Cardiac muscle cell (in vitro differentiated cells and primary cell): ENCODE results near the gene CARD9. TPM values are rescaled to one million over a fixed set of nuclear protein-coding genes. Genes with fewer than 3 reads are reported as not detected.

ENCODE experiments used
- DNase-seq, 2 donors: peaks; one replicate each; pipeline versions ENCODE4 v3.0.0 to v3.0.0-alpha.2; 2010 to 2017; ENCODE audit warnings: low read depth in 1 of 2, low spot score in 1 of 2
- H3K27ac ChIP-seq: fragments of 200-600 bp; sonication (generic); 2 replicates; pipeline ENCODE4 v1.5.1; 2016
- H3K27me3 ChIP-seq: fragments of 200-600 bp; sonication (generic); 2 replicates; pipeline ENCODE4 v1.6.0; 2016; ENCODE audit warnings: control low read depth
- H3K36me3 ChIP-seq: fragments of 200-600 bp; sonication (generic); 2 replicates; pipeline ENCODE4 v1.5.1; 2016; ENCODE audit warnings: control low read depth
- H3K4me1 ChIP-seq: fragments of 200-600 bp; sonication (generic); 2 replicates; pipeline ENCODE4 v1.8.1; 2017; ENCODE audit warnings: low read depth, mild to moderate bottlenecking, mixed run types
- H3K4me3 ChIP-seq: fragments of 200-600 bp; sonication (generic); 2 replicates; pipeline ENCODE4 v1.5.1; 2016; ENCODE audit warnings: mild to moderate bottlenecking
- H3K9me3 ChIP-seq: fragments of 200-600 bp; sonication (generic); 2 replicates; pipeline ENCODE4 v1.5.1; 2017; ENCODE audit warnings: low read depth, mild to moderate bottlenecking, control low read depth
- polyA plus RNA-seq: library from polyadenylated mRNA; unstranded; fragments of >200 nt; fragmentation: Nextera tagmentation; extraction: Ambion mirVana; gene quantifications from 2 replicates; pipeline ENCODE4 v1.2.1, GENCODE V29; 2016
- total RNA-seq: library from RNA; depleted of rRNA; stranded (reverse); fragments of >200 nt; gene quantifications from 2 replicates; pipeline ENCODE4 v1.2.3, GENCODE V29; 2016
- TF ChIP-seq, protein P1 (sequence below): IDR thresholded peaks from 2 replicates; pipeline ENCODE4 v1.5.1; 2012; ENCODE audit warnings: low read depth, mild to moderate bottlenecking, low read length

CARD9 gene
- total and polyA plus RNA-seq, 2 experiments from 2014 or later: 2.1 TPM

- Histone ChIP-seq H3K27me3 (no peaks in the 10 kb centered on the region), H3K9me3 (no peaks in the 10 kb centered on the region), H3K36me3 (peaks cover 6% of the 10 kb centered on the region), H3K4me1 (peaks cover 9% of the 10 kb centered on the region), H3K27ac (no peak overlapping the region), H3K4me3 (no peak overlapping the region)
- TF ChIP-seq, protein P1, sequence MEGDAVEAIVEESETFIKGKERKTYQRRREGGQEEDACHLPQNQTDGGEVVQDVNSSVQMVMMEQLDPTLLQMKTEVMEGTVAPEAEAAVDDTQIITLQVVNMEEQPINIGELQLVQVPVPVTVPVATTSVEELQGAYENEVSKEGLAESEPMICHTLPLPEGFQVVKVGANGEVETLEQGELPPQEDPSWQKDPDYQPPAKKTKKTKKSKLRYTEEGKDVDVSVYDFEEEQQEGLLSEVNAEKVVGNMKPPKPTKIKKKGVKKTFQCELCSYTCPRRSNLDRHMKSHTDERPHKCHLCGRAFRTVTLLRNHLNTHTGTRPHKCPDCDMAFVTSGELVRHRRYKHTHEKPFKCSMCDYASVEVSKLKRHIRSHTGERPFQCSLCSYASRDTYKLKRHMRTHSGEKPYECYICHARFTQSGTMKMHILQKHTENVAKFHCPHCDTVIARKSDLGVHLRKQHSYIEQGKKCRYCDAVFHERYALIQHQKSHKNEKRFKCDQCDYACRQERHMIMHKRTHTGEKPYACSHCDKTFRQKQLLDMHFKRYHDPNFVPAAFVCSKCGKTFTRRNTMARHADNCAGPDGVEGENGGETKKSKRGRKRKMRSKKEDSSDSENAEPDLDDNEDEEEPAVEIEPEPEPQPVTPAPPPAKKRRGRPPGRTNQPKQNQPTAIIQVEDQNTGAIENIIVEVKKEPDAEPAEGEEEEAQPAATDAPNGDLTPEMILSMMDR: no peak
- no peak for DNase-seq
Measured at GRCh38 chr9:136339958-136340310, 33.5 kb downstream of the CARD9 start.

GRCh38 chr9:136339173-136339957, 34.1 kb downstream of the CARD9 start:
- no peaks in the 10 kb centered on the region for H3K27me3 ChIP-seq
- H3K4me3 ChIP-seq: no peak overlapping the region
- peaks cover 9% of the 10 kb centered on the region for H3K4me1 ChIP-seq
- peak; percentile 70 to 84 for DNase-seq
- H3K36me3 ChIP-seq: peaks cover 6% of the 10 kb centered on the region
- peak overlapping the region; percentile 52 for H3K27ac ChIP-seq
- TF ChIP-seq, protein P1: peak; percentile 89
- no peaks in the 10 kb centered on the region for H3K9me3 ChIP-seq

GRCh38 chr9:136338511-136338910, 35.0 kb downstream of the CARD9 start:
- no peak for DNase-seq
- TF ChIP-seq, protein P1: no peak
- Histone ChIP-seq H3K4me3 (no peak overlapping the region), H3K27me3 (no peaks in the 10 kb centered on the region), H3K36me3 (peaks cover 6% of the 10 kb centered on the region), H3K27ac (peak overlapping the region; percentile 52), H3K9me3 (no peaks in the 10 kb centered on the region), H3K4me1 (peaks cover 9% of the 10 kb centered on the region)

DNA sequence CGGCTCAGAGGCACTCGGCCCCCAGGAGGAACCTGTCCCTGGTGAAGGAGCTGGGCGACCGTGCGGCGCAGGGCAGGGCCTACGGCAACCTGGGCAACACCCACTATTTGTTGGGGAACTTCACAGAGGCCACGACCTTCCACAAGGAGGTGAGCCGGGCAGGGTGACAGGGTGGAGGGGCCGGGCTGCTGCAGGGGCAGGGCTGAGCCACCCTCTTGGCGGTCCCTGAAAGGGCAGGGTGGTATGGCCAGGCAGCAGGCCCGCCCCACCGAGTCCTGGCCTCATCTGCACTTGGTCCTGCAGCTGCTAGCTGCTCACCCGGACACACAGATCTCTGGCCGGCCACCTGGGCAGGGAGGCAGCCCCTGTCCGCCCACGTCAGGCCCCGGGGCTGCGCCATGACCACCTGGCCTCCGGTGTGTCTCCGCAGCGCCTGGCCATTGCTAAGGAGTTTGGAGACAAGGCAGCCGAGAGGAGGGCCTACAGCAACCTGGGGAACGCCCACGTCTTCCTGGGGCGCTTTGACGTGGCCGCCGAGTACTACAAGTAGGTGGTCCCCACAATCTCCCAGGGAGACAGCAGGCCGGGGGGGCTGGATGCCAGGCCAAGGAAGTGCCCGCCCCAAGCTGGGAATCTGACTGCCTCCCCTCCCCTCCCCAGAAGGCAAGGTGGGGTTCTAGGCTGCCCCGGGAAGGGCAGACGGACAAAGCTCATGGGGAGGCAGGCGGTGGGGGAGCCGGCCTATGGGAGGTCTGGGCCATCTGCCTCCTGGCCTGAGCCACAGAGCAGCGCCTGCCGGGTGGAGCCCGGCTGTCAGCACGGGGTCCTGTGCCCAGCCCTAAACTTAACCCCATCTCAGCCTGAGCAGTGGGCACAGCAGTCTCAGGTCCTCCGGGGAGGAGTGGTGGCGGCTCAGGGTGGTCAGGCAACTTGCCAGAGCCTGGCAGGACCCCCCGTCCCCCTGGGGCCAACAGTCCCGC, 35.8 kb downstream of the CARD9 start:
- no peak for DNase-seq
- TF ChIP-seq, protein P1: no peak
- peaks cover 6% of the 10 kb centered on the region for H3K36me3 ChIP-seq
- H3K27ac ChIP-seq: no peak overlapping the region
- H3K4me3 ChIP-seq: no peak overlapping the region
- H3K4me1 ChIP-seq: peaks cover 3% of the 10 kb centered on the region
- no peaks in the 10 kb centered on the region for H3K27me3 ChIP-seq
- H3K9me3 ChIP-seq: no peaks in the 10 kb centered on the region

GRCh38 chr9:136336881-136337280, 36.6 kb downstream of the CARD9 start:
- H3K9me3 ChIP-seq: no peaks in the 10 kb centered on the region
- no peak for DNase-seq
- TF ChIP-seq, protein P1: no peak
- peaks cover 6% of the 10 kb centered on the region for H3K36me3 ChIP-seq
- no peak overlapping the region for H3K27ac ChIP-seq
- no peak overlapping the region for H3K4me3 ChIP-seq
- no peaks in the 10 kb centered on the region for H3K4me1 ChIP-seq
- H3K27me3 ChIP-seq: no peaks in the 10 kb centered on the region
